MCF 10A (cell line): ENCODE measurements around the gene ASTL. TPM values are rescaled to one million over a fixed set of nuclear protein-coding genes. Genes with fewer than 3 reads are reported as not detected.

Experiments
- BruUV-seq: library from RNA; stranded (reverse); fragments of 400-500 nt; replicated peaks from 2 replicates; lab custom pipeline; 2021; lab: Mats Ljungman, UMichigan
- CTCF ChIA-PET: fragments of 300-600 bp; sonication (Branson Sonifier 250); formaldehyde crosslinking; extraction: SDS; loops from one replicate; lab custom pipeline; 2021; ENCODE audit warnings: antibody characterized with exemption, inconsistent platforms; lab: Yijun Ruan, JAX
- POLR2A ChIA-PET: fragments of 300-600, 350-650 bp; sonication (Branson Sonifier 250); formaldehyde crosslinking; extraction: SDS; loops from one replicate; lab custom pipeline; 2020; ENCODE audit warnings: antibody characterized with exemption, inconsistent platforms; lab: Yijun Ruan, JAX
- DNase-seq: peaks from one replicate; pipeline ENCODE4 v3.0.0-alpha.2; 2018; ENCODE audit not compliant: unreplicated experiment
- H3K27ac Mint-ChIP-seq: one replicate; pipeline ENCODE4 v1.8.0; 2022; ENCODE audit warnings: mild to moderate bottlenecking, low read depth, mixed read lengths; ENCODE audit not compliant: unreplicated experiment
- H3K27me3 Mint-ChIP-seq: one replicate; pipeline ENCODE4 v1.8.0; 2022; ENCODE audit warnings: mixed read lengths; ENCODE audit not compliant: insufficient read depth, unreplicated experiment
- H3K36me3 Mint-ChIP-seq: one replicate; pipeline ENCODE4 v1.8.0; 2022; ENCODE audit warnings: mild to moderate bottlenecking, moderate library complexity, mixed read lengths; ENCODE audit not compliant: insufficient read depth, unreplicated experiment
- H3K4me1 Mint-ChIP-seq: one replicate; pipeline ENCODE4 v1.8.0; 2022; ENCODE audit warnings: mixed read lengths; ENCODE audit not compliant: insufficient read depth, unreplicated experiment
- H3K4me3 Mint-ChIP-seq: one replicate; pipeline ENCODE4 v1.8.0; 2022; ENCODE audit warnings: mild to moderate bottlenecking, moderate library complexity, mixed read lengths; ENCODE audit not compliant: unreplicated experiment
- H3K9me3 Mint-ChIP-seq: one replicate; pipeline ENCODE4 v1.8.0; 2022; ENCODE audit warnings: mixed read lengths; ENCODE audit not compliant: unreplicated experiment
- CTCF ChIP-seq: fragments of 200-600 bp; IDR thresholded peaks from one replicate; pipeline ENCODE4 v1.8.0; 2022; ENCODE audit warnings: antibody characterized with exemption, mild to moderate bottlenecking; ENCODE audit not compliant: unreplicated experiment
- intact Hi-C: fragments of 100-400 bp; cut with micrococcal nuclease; formaldehyde crosslinking; loops from 2 replicates; pipeline ENCODE4 v1.14.1; 2022
- total RNA-seq: library from RNA; stranded (reverse); gene quantifications from 2 replicates; pipeline ENCODE4 v1.2.3, GENCODE V29; 2022

ASTL gene
- total RNA-seq, 1 experiment from 2014 or later: not detected

- no peak for DNase-seq
- H3K9me3 Mint-ChIP-seq: peaks cover 12% of the 10 kb centered on the region
- TF ChIP-seq CTCF: no peak
- H3K4me3 Mint-ChIP-seq: no peak overlapping the region
- CTCF ChIA-PET: interaction anchor here (1.1 to 1.3 kb wide), 2 partner anchors 23 to 100 kb away, joined by 3 to 4 read pairs; no protein-coding TSS in a partner anchor
- POLR2A ChIA-PET: no interaction called here
- peaks cover 8% of the 10 kb centered on the region for H3K27me3 Mint-ChIP-seq
- H3K4me1 Mint-ChIP-seq: no peaks in the 10 kb centered on the region
- intact Hi-C loops: no loop called here
- no peak overlapping the region for H3K27ac Mint-ChIP-seq
- H3K36me3 Mint-ChIP-seq: no peaks in the 10 kb centered on the region
- BruUV-seq: no TSS peak
Observed at GRCh38 chr2:96074156-96074555, 64.1 kb downstream of the ASTL start.

DNA sequence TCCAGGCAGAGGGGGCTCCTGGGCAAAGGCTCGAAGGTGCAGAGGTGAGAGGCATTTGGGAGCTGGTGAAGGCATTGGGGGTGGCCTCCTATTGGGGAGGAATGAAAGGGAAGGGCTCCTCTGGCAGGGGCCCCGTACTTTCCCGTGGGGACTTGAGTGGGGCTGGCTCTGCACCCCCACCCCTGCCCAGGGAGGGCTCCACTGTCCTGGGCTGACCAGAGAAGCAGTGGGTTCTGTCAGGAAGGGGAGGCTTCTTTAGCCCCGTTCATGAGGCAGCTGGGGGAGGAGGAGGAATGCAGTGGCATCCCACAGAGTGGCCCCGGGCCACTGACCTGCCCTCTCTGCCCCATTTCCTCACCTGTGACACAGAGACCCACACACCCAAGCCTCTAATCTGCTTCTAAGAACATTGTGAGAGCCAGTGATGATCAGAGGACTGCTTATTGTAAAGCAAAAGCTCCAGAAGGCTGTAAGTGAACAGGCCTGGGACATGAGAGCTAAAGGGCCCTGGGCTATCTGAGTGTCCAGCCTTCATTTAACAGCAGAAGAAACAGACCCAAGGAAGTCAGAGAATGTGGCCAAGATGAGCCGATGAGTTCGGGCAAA, 65.0 kb downstream of the ASTL start:
- Mint-ChIP-seq H3K27me3 (no peaks in the 10 kb centered on the region), H3K4me3 (no peak overlapping the region), H3K9me3 (peaks cover 12% of the 10 kb centered on the region), H3K4me1 (peaks cover under 1% of the 10 kb centered on the region), H3K27ac (no peak overlapping the region), H3K36me3 (no peaks in the 10 kb centered on the region)
- no peak for TF ChIP-seq CTCF
- POLR2A ChIA-PET: no interaction called here
- no peak for DNase-seq
- CTCF ChIA-PET: interaction anchor here (0.9 to 1.2 kb wide), 2 partner anchors 10 to 65 kb away, joined by 3 to 5 read pairs; partner anchors contain the start of gene ASTL
- intact Hi-C loops: no loop called here
- no TSS peak for BruUV-seq

Other genes with a start within 250 kb of the ASTL start
- 14.5 TPM in 2 replicates for gene ANKRD36C, start 146.7 kb downstream of the ASTL start, total RNA-seq
- gene GPAT2, start 103.6 kb downstream of the ASTL start, total RNA-seq: not detected in 2 replicates
- not detected in 2 replicates for gene ADRA2B, start 21.9 kb downstream of the ASTL start, total RNA-seq
- 1.3 and 3.3 TPM in 2 replicates for gene DUSP2, start 6.9 kb upstream of the ASTL start, total RNA-seq
- 84.1 and 105 TPM in 2 replicates for gene STARD7, start 70.3 kb upstream of the ASTL start, total RNA-seq
- 31.5 and 40.0 TPM in 2 replicates for gene TMEM127, start 127.5 kb upstream of the ASTL start, total RNA-seq
- 62.3 and 63.3 TPM in 2 replicates for gene CIAO1, start 127.7 kb upstream of the ASTL start, total RNA-seq
- 115 and 116 TPM in 2 replicates for gene SNRNP200, start 167.0 kb upstream of the ASTL start, total RNA-seq
- gene ITPRIPL1, start 186.8 kb upstream of the ASTL start, total RNA-seq: not detected in 2 replicates
- 10.7 and 11.5 TPM in 2 replicates for gene NCAPH, start 197.3 kb upstream of the ASTL start, total RNA-seq